NT2/D1 (cell line): ENCODE measurements around the gene NKX3-2.

Experiments
- SUZ12 ChIP-seq: IDR thresholded peaks from 2 replicates; pipeline ENCODE4 v1.6.1; 2011; ENCODE audit not compliant: insufficient read length, insufficient read depth; ENCODE audit errors: extremely low read depth
- YY1 ChIP-seq: IDR thresholded peaks from 2 replicates; pipeline ENCODE4 v1.6.1; 2011; ENCODE audit not compliant: insufficient read length, insufficient read depth
- ZNF274 ChIP-seq: IDR thresholded peaks from 2 replicates; pipeline ENCODE4 v1.6.1; 2011; ENCODE audit warnings: mild to moderate bottlenecking, low read depth, low read length

GRCh38 chr4:13511101-13511500, 33.2 kb downstream of the NKX3-2 start:
- no peak for TF ChIP-seq ZNF274
- no peak for TF ChIP-seq SUZ12
- TF ChIP-seq YY1: no peak
